ENCODE results near the gene GAL. TPM values are rescaled to one million over a fixed set of nuclear protein-coding genes. Genes with fewer than 3 reads are reported as not detected.

The GAL gene
- total RNA-seq, 4 donors from 2014 or later: 7.2 to 120 (median 29.8) TPM

DNA sequence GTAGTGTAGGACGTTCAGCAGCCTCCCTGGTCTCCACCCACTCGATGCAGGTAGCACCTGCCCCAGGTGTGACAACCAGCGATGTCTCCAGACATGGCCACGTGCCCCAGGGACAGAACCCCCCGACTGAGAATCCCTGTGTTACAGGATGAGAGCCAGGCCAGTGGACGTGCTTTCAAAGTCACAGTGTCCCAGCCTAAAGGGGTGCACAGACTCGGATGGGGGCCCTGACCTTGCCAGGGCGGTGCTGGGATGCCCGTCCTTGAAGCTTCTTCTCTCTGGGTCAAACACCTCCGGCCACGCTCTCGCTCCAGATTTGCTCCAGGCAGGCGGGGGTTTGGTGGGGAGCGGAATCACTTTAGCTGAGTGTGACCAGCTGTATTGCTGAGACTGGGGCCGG is 23.3 kb upstream of the GAL start:
- no peaks in the 10 kb centered on the region for H3K9me3 ChIP-seq
- H3K36me3 ChIP-seq: no peaks in the 10 kb centered on the region
- peaks cover 8% of the 10 kb centered on the region for H3K4me1 ChIP-seq
- TF ChIP-seq POLR2AphosphoS5 (IDR thresholded peaks at IDR 0.05) (no peak), CTCF (IDR thresholded peaks at IDR 0.05) (no peak), POLR2A (IDR thresholded peaks at IDR 0.05) (no peak), EP300 (IDR thresholded peaks at IDR 0.05) (no peak)
- no peak overlapping the region for H3K4me3 ChIP-seq
- 84% methylated on average over 8 of the region's 15 CpGs for WGBS
- peaks cover 24% of the 10 kb centered on the region for H3K27me3 ChIP-seq
- no peak overlapping the region for H3K27ac ChIP-seq
- no peak for DNase-seq (ENCODE audit: low spot score in 2 of 2)

DNA sequence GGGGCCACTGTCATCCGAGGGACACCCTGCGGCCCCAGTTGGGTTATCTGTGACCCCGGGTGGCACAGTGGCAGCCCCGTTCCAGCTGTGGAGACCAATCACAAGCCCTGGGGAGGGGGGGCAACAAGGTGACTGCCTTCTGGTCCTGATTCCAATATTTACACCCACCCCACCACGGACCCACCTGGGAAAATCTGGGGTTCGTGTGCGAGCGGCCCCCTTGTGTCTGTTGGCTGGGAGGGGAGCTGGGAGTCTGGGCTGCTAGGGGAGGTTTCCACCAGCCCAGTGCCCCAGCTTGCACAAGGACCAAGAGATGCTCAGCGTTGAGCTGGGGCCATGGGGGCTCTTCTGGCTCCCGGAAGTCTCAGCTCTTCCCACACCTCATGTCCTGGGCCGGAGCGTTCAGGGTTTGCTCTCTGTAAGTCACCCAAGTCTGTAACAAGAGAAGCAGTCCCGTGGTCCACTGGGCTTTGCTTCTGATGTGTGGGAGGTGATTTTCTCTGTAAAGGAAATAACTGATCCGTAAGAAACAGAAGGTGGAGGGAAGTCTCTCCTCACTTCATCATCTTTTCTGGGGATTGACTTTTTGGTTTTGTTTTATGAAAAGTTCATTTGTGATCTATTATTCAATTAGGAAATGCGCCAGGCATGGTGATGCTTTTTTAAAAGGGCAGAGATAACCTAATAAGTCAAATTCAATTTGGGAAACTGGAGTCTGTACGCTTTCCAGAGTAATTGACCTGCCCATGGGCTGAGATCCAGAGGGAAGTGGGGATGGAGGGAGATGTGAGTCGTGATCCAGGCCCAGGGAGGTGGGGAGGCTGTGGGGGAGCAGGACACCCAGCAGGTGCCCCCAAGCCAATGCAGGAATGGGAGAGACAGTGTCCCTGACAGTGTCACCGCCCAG is 22.4 kb upstream of the GAL start:
- no peak overlapping the region for H3K27ac ChIP-seq
- DNase-seq (ENCODE audit: low spot score in 2 of 2): peak in 1 of 2 donors; percentile 69
- H3K27me3 ChIP-seq: peaks cover 24% of the 10 kb centered on the region
- peaks cover 8% of the 10 kb centered on the region for H3K4me1 ChIP-seq
- no peak overlapping the region for H3K4me3 ChIP-seq
- no peaks in the 10 kb centered on the region for H3K36me3 ChIP-seq
- TF ChIP-seq EP300 (IDR thresholded peaks at IDR 0.05): no peak
- TF ChIP-seq POLR2A (IDR thresholded peaks at IDR 0.05): no peak
- no peak for TF ChIP-seq CTCF (IDR thresholded peaks at IDR 0.05)
- no peak for TF ChIP-seq POLR2AphosphoS5 (IDR thresholded peaks at IDR 0.05)
- no peaks in the 10 kb centered on the region for H3K9me3 ChIP-seq
- WGBS: 66% methylated on average over 7 of the region's 18 CpGs

- Histone ChIP-seq H3K36me3 (no peaks in the 10 kb centered on the region), H3K4me3 (no peak overlapping the region), H3K9me3 (no peaks in the 10 kb centered on the region), H3K27me3 (peaks cover 24% of the 10 kb centered on the region), H3K4me1 (peaks cover 8% of the 10 kb centered on the region), H3K27ac (no peak overlapping the region)
- DNase-seq (ENCODE audit: low spot score in 2 of 2): no peak
- WGBS: 87% methylated on average over 17 of the region's 18 CpGs
- TF ChIP-seq POLR2AphosphoS5 (IDR thresholded peaks at IDR 0.05): no peak
- TF ChIP-seq POLR2A (IDR thresholded peaks at IDR 0.05): no peak
- TF ChIP-seq EP300 (IDR thresholded peaks at IDR 0.05): no peak
- TF ChIP-seq CTCF (IDR thresholded peaks at IDR 0.05): no peak
Measured at GRCh38 chr11:68663482-68664010, 20.8 kb upstream of the GAL start.

DNA sequence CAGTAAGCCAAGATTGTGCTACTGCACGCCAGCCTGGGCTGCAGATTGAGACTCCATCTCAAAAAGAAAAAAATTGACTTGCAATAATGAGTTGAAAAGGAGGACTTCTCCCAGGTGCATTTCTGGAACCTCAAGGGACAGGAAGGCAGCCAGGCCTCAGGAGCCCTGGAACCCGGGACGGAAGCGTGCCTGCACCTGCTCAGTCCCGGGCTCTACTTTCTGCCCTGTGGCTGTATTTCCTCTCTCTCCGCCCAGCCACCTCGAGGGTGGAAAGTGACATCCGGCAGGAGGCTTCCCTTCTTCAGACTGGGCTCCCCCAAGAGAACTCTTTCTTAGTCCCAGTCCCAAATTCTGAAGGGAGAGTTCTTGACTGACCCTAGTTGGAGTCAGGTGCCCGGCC is 20.2 kb upstream of the GAL start:
- H3K4me1 ChIP-seq: peaks cover 6% of the 10 kb centered on the region
- peak in 1 of 2 donors; percentile 14 for DNase-seq (ENCODE audit: low spot score in 2 of 2)
- H3K27me3 ChIP-seq: peaks cover 24% of the 10 kb centered on the region
- H3K4me3 ChIP-seq: no peak overlapping the region
- H3K9me3 ChIP-seq: no peaks in the 10 kb centered on the region
- H3K36me3 ChIP-seq: no peaks in the 10 kb centered on the region
- TF ChIP-seq POLR2AphosphoS5 (IDR thresholded peaks at IDR 0.05): no peak
- no peak for TF ChIP-seq EP300 (IDR thresholded peaks at IDR 0.05)
- no peak for TF ChIP-seq CTCF (IDR thresholded peaks at IDR 0.05)
- no peak for TF ChIP-seq POLR2A (IDR thresholded peaks at IDR 0.05)
- 62% methylated on average over 9 of the region's 9 CpGs for WGBS
- H3K27ac ChIP-seq: no peak overlapping the region

GRCh38 chr11:68664906-68665305 is 19.4 kb upstream of the GAL start:
- WGBS: 100% methylated on average over 1 of the region's 7 CpGs
- Histone ChIP-seq H3K27me3 (peaks cover 24% of the 10 kb centered on the region), H3K36me3 (no peaks in the 10 kb centered on the region), H3K4me1 (no peaks in the 10 kb centered on the region), H3K9me3 (no peaks in the 10 kb centered on the region), H3K27ac (no peak overlapping the region), H3K4me3 (no peak overlapping the region)
- TF ChIP-seq POLR2A (IDR thresholded peaks at IDR 0.05) (no peak), POLR2AphosphoS5 (IDR thresholded peaks at IDR 0.05) (no peak), EP300 (IDR thresholded peaks at IDR 0.05) (no peak), CTCF (IDR thresholded peaks at IDR 0.05) (no peak)
- peak in 1 of 2 donors; percentile 29 for DNase-seq (ENCODE audit: low spot score in 2 of 2)

Data from suprapubic skin (tissue), 4 donors.